EH (cell line): ENCODE measurements around the gene CSNK1G2.
A peak's percentile ranks its signal among the peaks of the same experiment; 100 is the strongest.

Source experiments
- DNase-seq: peaks from one replicate; pipeline ENCODE4 v3.0.0-alpha.2; 2015; ENCODE audit warnings: low read depth

Gene CSNK1G2

GRCh38 chr19:1968279-1969175 lies 27.6 kb downstream of the CSNK1G2 start:
- DNase-seq: no peak

- no peak for DNase-seq
Measured at GRCh38 chr19:1969176-1970002, 28.4 kb downstream of the CSNK1G2 start.

- DNase-seq: peak; percentile 30
Measured at GRCh38 chr19:1970003-1970805, 29.2 kb downstream of the CSNK1G2 start.

- no peak for DNase-seq
Measured at GRCh38 chr19:1970806-1971502, 30.0 kb downstream of the CSNK1G2 start.

GRCh38 chr19:1974381-1975161 lies 33.6 kb downstream of the CSNK1G2 start:
- DNase-seq: no peak

- no peak for DNase-seq
Measured at GRCh38 chr19:1975162-1975480, 34.1 kb downstream of the CSNK1G2 start.

- no peak for DNase-seq
Measured at GRCh38 chr19:1977120-1977519, 36.1 kb downstream of the CSNK1G2 start.

- no peak for DNase-seq
Measured at GRCh38 chr19:1978346-1978894, 37.4 kb downstream of the CSNK1G2 start.

GRCh38 chr19:1979017-1979416 lies 38.0 kb downstream of the CSNK1G2 start:
- no peak for DNase-seq

- no peak for DNase-seq
Measured at GRCh38 chr19:1979642-1980041, 38.7 kb downstream of the CSNK1G2 start.

- no peak for DNase-seq
Measured at GRCh38 chr19:1980091-1980808, 39.3 kb downstream of the CSNK1G2 start.

- DNase-seq: no peak
Measured at GRCh38 chr19:1980809-1981181, 39.8 kb downstream of the CSNK1G2 start.

GRCh38 chr19:1981253-1981652 lies 40.3 kb downstream of the CSNK1G2 start:
- DNase-seq: no peak

GRCh38 chr19:1984357-1984756 lies 43.4 kb downstream of the CSNK1G2 start:
- no peak for DNase-seq

- no peak for DNase-seq
Measured at GRCh38 chr19:1985588-1986356, 44.8 kb downstream of the CSNK1G2 start.

GRCh38 chr19:1986357-1987162 lies 45.6 kb downstream of the CSNK1G2 start:
- no peak for DNase-seq

GRCh38 chr19:1987197-1988187 lies 46.5 kb downstream of the CSNK1G2 start:
- DNase-seq: no peak
